SK-MEL-5 (cell line): ENCODE results near the gene SLC12A3. TPM values are rescaled to one million over a fixed set of nuclear protein-coding genes. Genes with fewer than 3 reads are reported as not detected.

Source experiments
- DNase-seq: peaks from one replicate; pipeline ENCODE4 v3.0.0-alpha.2; 2016; ENCODE audit warnings: low read depth, low spot score
- in situ Hi-C: cut with HindIII; loops from 2 replicates; pipeline ENCODE4 v1.10.0; 2016; ENCODE audit warnings: low sequenced_read_pairs, high pct_unique_total_duplicates, low pct_unique_long_range_greater_than_20kb
- polyA plus RNA-seq, 2 experiments: library from polyadenylated mRNA; depleted of rRNA; stranded (reverse); fragments of >200 nt; gene quantifications; 2 replicates each; pipeline ENCODE4 v1.2.3, GENCODE V29; 2015
- total RNA-seq: library from RNA; depleted of rRNA; stranded (reverse); fragments of >200 nt; shearing (Covaris generic); gene quantifications from 2 replicates; pipeline ENCODE4 v1.2.3, GENCODE V29; 2014; rRNA removed

The SLC12A3 gene, protein sequence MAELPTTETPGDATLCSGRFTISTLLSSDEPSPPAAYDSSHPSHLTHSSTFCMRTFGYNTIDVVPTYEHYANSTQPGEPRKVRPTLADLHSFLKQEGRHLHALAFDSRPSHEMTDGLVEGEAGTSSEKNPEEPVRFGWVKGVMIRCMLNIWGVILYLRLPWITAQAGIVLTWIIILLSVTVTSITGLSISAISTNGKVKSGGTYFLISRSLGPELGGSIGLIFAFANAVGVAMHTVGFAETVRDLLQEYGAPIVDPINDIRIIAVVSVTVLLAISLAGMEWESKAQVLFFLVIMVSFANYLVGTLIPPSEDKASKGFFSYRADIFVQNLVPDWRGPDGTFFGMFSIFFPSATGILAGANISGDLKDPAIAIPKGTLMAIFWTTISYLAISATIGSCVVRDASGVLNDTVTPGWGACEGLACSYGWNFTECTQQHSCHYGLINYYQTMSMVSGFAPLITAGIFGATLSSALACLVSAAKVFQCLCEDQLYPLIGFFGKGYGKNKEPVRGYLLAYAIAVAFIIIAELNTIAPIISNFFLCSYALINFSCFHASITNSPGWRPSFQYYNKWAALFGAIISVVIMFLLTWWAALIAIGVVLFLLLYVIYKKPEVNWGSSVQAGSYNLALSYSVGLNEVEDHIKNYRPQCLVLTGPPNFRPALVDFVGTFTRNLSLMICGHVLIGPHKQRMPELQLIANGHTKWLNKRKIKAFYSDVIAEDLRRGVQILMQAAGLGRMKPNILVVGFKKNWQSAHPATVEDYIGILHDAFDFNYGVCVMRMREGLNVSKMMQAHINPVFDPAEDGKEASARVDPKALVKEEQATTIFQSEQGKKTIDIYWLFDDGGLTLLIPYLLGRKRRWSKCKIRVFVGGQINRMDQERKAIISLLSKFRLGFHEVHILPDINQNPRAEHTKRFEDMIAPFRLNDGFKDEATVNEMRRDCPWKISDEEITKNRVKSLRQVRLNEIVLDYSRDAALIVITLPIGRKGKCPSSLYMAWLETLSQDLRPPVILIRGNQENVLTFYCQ
- total RNA-seq, result not detected in 2 replicates
- polyA plus RNA-seq (2015; cell fraction: cytosol; rRNA removed), result 0.01 and 0.07 TPM in 2 replicates
- polyA plus RNA-seq (2015; cell fraction: nucleus; rRNA removed), result not detected in 2 replicates

DNA sequence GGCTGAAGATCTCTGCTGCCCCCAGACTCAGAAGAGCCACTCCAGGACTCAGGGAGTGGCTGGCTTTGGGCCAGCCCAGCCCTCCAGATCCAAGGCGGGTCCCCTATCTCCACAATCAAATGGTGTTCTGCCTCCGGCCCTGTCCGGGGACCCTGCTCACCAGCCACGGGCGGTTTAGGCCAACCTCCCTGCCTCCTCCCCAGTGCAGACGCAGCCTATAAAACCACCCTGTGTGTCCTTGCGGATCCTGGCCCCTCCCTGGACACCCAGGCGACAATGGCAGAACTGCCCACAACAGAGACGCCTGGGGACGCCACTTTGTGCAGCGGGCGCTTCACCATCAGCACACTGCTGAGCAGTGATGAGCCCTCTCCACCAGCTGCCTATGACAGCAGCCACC is at the start of gene SLC12A3:
Gene SLC12A3, plus strand, starts transcription at position 248 of the 400 bp plus-strand sequence. Its CDS starts 29 bp downstream, at position 277.
- in situ Hi-C loops, result no loop called here
- no peak for DNase-seq

GRCh38 chr16:56815721-56816120 is 49.3 kb upstream of the SLC12A3 start:
- DNase-seq, result no peak
- in situ Hi-C loops, result no loop called here

- DNase-seq, result no peak
These were observed 48.0 kb upstream of the SLC12A3 start for GRCh38 chr16:56817056-56817455.

GRCh38 chr16:56817938-56818337 is 47.1 kb upstream of the SLC12A3 start:
- DNase-seq, result no peak
- in situ Hi-C loops, result no loop called here

More at GRCh38 chr16:56817056-56817455, 48.0 kb upstream of the SLC12A3 start:
- in situ Hi-C loops, result no loop called here

GRCh38 chr16:56823081-56823733 is 41.8 kb upstream of the SLC12A3 start:
- peak; percentile 97 for DNase-seq
- in situ Hi-C loops, result no loop called here

GRCh38 chr16:56824331-56824730 is 40.7 kb upstream of the SLC12A3 start:
- in situ Hi-C loops, result no loop called here

DNA sequence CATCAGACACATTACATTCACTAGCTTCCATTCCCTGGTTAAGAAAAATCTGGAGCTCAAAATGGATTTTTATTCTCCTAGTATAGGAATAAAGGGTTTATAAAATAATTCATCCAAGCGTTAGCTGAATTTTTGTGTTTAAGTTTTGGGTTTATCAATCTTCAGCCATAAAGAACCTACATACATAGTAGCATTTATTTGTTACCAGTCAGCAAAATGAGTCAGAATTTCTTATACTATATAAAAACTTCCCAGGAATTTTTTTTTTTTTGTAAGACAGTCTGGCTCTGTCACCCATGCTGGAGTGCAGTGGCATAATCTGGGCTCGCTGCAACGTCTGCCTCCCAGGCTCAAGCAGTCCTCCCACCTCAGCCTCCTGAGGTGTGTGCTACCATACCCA is 40.2 kb upstream of the SLC12A3 start:
- no peak for DNase-seq
- in situ Hi-C loops, result no loop called here

More at GRCh38 chr16:56824331-56824730, 40.7 kb upstream of the SLC12A3 start:
- DNase-seq, result peak; percentile 85

DNA sequence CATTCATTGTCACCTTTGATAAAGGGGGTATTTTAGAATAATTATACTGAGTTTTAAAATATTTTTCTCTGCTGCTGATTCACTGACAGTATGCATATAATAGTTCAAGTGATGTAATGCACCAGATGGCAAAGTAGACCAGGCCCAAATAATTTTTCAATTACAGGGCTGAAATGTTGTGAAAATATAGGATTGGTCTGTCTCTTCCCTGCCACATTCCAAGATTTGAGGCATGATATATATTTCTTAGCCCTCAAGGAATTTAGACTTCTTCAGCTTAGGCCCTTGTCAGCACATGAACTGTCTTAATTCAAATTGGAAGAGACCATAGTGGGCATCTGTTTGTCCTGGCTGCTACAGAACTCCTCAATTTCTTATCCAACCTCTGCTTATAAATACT is 39.2 kb upstream of the SLC12A3 start:
- DNase-seq, result no peak
- in situ Hi-C loops, result no loop called here

DNA sequence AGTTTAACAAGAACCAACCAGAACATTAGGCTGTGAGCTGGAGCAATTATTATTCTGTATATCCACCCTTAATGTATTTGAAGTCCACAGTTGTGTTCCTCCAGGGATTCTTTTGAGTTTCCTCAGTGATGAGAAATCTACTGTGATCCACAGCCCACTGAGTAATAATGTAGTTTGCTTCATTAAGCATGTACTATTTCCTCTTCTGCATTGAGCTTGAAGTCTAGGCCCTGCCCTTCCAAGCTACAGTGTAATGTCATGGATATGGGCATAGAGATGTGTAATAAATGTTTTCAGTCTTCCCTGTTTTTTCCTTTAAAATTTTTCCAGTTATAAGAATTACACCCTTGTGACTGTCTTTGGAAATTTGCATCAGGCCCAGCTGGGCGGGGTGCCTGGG is 36.4 kb upstream of the SLC12A3 start:
- DNase-seq, result no peak
- in situ Hi-C loops, result no loop called here

DNA sequence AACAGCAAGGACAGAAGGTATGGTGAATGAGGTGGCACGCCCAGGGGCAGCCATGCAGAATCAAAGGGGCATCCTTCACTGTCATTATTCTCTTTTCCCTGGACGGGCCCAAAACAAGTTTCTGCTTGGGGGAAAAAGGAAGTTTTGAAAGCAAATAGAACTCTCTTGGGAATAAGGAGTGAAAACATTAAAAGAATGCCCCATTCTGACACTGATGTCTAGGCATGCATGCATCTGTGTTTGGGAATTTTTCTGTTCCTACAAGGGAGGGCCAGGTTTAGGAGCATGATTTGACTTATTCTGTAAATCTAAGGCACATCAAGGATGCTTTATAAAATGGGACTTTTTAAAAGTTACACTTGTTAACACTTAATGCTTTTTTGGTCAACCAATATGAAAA is 34.3 kb upstream of the SLC12A3 start:
- DNase-seq, result no peak
- in situ Hi-C loops, result no loop called here

DNA sequence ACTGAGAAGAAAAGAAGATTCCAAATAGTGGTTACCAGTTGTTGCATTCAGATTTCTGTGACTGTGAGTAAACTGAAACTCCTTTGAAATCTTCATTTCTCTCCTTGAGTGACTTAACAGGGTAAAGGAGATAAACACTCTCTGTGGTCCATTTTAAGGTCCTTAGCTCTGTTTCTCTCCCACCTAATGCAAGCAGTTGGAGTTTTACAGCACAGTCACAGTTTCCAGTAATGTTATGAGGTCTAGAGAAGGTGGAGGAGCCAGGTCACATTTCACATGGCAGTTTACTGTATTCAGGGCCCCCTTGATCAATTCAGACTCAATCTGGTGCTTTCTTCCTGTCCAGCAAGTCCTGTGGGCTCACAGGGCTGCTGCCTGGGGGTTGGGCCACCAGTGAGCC is 32.2 kb upstream of the SLC12A3 start:
- in situ Hi-C loops, result no loop called here
- DNase-seq, result no peak

DNA sequence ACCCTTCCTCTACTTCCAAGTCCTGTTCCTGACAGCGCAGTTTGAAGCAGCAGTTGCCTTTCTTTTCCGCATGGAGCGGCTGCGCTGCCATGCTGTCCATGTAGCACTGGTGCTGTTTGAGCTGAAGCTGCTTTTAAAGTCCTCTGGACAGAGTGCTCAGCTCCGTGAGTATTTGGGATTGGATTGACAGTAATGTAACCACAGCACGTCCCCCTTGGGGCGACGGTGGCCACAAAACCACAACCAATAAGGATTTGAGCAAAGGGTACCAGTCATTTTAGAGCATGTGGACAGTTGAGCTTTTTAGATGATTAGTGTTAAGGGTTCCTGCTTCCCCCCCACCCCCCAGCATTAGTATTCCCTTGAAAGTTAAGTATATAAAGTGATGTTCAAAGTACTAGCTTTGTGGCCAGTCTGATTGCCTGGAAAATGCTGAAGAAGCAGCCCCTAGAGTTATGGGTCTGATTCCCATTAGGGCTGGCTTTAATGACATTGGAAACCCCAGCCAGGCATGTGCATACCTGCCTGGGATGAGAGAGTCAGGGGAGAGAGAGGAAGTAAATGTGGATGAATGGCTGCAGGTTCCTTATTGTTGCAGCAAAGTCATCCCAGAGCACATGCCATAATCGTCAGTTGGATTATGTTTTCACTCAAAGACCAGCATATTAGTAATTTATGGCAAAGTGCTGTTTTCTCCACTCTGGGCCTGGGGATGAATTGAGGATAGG is 31.6 kb upstream of the SLC12A3 start:
- DNase-seq, result no peak
- in situ Hi-C loops, result no loop called here

DNA sequence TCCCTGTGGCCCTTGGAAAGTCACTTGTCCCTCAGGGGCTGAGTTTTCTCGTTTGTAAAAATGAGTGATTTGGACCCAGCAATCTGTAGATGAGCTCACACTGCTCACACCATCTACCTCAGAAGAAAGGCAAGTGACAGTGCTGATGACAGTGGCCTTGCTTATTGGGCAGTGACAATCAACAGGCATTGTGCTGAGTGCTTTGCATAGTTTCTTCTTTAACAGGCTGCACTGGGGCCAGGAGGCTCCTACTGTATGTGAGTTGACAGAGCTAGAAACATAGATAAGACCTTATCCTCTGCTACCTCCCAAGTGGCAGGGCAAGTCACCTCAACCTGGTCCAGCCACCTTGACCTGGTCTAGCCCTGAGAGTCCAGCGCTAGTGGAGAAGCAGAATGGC is 29.7 kb upstream of the SLC12A3 start:
- in situ Hi-C loops, result no loop called here
- DNase-seq, result no peak

GRCh38 chr16:56836410-56837230 is 28.4 kb upstream of the SLC12A3 start:
- DNase-seq, result peak; percentile 49
- in situ Hi-C loops, result no loop called here

DNA sequence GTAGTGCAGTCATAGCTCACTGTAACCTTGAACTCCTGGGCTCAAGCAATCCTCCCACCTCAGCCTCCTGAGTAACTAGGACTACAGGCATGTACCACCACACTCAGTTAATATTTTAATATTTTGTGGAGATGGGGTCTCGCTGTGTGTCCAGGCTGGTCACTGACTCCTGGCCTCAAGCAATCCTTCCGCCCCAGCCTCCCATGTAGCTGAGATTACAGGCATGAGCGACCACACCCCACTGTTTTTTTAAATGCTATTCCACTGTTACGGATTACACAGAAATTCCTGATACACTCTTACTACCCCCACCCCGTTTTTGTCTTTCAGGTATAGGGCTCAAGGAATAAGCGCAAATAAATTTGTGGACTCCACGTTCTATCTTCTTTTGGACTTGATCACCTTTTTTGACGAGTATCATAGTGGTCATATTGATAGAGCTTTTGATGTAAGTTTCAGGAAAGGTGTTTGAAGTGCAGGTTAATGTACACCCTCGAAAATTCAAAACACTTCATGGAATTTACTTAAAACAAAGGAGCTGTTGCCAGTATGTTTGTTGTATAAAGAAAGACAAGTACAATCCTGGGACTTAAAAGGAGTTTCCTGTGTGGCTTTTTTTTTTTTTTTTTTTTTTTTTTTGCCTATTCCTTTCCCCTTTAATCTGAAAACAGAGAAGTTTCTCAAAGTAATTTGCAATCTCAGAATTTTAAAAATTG is 26.2 kb upstream of the SLC12A3 start:
- DNase-seq, result no peak
- in situ Hi-C loops, result no loop called here

GRCh38 chr16:56841233-56841632 is 23.8 kb upstream of the SLC12A3 start:
- DNase-seq, result no peak
- in situ Hi-C loops, result no loop called here
